Ramos (cell line): ENCODE data around the gene NXPH3.

ENCODE experiments used
- in situ Hi-C: fragments of 300-500 bp; cut with MboI; formaldehyde crosslinking; loops from one replicate; pipeline ENCODE4 v1.14.3; 2022; ENCODE audit warnings: low sequenced_read_pairs; ENCODE audit not compliant: unreplicated experiment

NXPH3 gene

GRCh38 chr17:49612726-49613125 is 37.1 kb downstream of the NXPH3 start:
- in situ Hi-C loops = no loop called here

DNA sequence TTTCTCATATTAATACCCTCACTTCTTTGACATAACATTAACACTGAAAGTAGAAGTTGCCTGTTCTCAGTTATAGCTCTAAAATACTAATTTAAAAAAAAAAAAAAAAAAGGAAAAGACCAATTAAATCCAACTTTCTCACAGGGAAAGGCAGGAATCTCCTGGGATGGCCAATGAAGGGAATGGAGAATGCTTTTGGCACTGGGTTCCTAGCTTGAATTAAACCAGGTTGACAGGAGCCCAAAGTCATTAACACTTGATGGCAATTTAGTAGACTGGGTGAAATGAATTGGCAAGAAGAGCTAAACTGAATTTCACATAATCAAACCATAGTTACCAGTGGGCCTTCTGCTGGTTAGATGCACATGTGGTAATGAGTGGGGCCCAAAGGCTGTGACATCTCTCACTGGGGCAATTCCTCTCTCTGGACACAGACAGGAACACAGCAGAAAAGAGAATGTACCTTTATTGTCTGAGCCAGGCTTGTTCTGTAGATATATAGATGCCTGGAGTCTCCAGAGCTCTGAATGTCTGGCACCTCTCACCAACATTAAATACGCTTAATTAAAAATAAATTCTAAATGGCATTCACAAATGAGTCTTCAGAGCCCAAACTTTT is 37.6 kb downstream of the NXPH3 start:
- in situ Hi-C loops = no loop called here

DNA sequence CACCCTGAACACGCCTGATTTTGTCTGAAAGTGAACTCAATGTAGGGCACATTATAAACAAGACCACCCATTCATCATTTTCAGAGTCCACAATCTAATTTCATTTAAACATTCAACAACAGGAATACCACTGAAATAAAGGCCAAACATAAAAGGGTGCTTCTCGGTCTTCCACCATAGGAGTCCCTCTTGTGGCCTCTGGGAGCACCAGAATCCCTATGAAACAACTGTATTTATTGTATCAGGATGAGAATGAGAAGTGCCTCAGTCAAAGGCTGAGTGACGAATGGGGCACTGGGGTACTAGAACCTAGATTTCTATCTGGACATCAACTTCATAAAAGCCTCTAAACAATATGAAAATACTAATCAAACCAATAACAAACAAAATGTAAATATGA is 40.4 kb downstream of the NXPH3 start:
- in situ Hi-C loops = no loop called here

DNA sequence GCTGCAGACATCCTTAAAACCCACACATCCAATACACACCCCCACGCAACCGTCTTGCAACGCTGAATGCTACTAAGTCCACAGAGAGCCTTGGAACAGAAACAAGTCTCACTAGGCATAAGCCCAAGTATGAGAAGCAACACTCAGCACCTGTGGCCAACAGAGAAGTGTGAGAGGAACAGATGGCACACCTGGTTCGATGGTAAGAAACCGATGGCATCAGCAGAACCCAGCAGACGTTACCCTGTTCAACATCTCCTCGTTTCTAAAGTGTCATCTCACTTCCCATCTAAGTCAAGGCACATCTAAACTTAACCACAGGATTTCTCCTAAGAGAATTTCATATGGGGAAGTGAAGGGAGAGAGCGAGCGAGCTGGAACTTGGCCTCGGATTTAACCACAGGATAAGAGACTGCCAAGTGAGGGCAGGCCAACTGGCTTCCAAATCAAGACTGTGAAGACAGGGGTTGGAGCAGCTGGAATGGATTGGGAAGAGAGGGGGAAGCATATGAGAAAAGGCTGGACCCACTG is 41.0 kb downstream of the NXPH3 start:
- in situ Hi-C loops = no loop called here

DNA sequence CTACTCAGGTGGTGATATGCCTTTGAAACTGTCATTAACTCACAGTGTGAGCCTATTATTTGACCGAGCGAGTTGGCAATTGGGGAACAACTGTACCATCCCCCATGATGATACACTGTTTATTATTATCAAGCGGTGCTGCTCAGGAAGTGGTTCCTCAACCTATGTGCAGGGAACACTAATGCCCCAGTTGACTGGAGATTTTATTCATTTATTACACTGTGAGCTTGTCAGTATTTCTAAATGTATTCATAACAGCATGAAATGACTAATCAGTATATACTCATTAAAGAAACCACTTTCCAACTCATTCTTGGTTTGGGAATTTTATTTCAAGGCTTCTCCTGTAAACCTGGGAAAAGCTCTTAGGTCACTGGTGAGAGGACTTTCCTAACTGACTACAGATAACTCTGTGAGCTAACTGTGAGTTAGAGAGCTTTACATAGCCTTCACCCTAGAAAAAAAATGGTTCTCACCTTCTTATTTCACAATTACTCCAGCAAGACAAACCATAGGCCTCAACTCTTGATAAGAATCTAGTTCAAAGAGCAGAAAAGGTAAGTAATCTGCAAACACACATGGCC is 42.4 kb downstream of the NXPH3 start:
- in situ Hi-C loops = no loop called here

DNA sequence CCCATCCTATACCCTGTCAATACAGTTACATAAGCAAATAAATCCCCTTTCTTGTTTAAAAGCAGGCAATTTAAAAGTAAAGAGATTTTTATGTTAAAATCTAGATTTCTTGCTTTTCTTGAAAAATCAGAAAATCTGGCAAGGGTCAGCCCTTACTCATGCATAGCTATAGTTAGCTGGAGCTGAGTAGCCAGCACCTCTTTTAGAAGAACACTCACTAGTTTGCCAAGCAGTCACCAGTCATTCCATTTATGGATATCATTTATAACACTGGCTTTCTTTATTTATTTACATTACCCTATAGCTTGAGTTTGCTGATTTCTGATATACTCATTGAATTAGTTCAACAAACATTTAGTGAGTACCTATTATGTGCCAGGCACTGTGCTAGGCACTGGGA is 45.7 kb downstream of the NXPH3 start:
- in situ Hi-C loops = no loop called here

GRCh38 chr17:49621946-49622529 is 46.4 kb downstream of the NXPH3 start:
- in situ Hi-C loops = no loop called here

- in situ Hi-C loops = no loop called here
Observed at GRCh38 chr17:49624896-49625295, 49.2 kb downstream of the NXPH3 start.

- in situ Hi-C loops = no loop called here
Observed at GRCh38 chr17:49629447-49629846, 53.8 kb downstream of the NXPH3 start.

- in situ Hi-C loops = no loop called here
Observed at GRCh38 chr17:49630113-49630900, 54.6 kb downstream of the NXPH3 start.

- in situ Hi-C loops = no loop called here
Observed at GRCh38 chr17:49631496-49631895, 55.8 kb downstream of the NXPH3 start.
